MCF 10A (cell line): ENCODE measurements around the gene AFAP1L1. TPM values are rescaled to one million over a fixed set of nuclear protein-coding genes. Genes with fewer than 3 reads are reported as not detected.

Experiments
- BruUV-seq: library from RNA; stranded (reverse); fragments of 400-500 nt; replicated peaks from 2 replicates; lab custom pipeline; 2021; lab: Mats Ljungman, UMichigan
- CTCF ChIA-PET: fragments of 300-600 bp; sonication (Branson Sonifier 250); formaldehyde crosslinking; extraction: SDS; loops from one replicate; lab custom pipeline; 2021; ENCODE audit warnings: antibody characterized with exemption, inconsistent platforms; lab: Yijun Ruan, JAX
- POLR2A ChIA-PET: fragments of 300-600, 350-650 bp; sonication (Branson Sonifier 250); formaldehyde crosslinking; extraction: SDS; loops from one replicate; lab custom pipeline; 2020; ENCODE audit warnings: antibody characterized with exemption, inconsistent platforms; lab: Yijun Ruan, JAX
- DNase-seq: peaks from one replicate; pipeline ENCODE4 v3.0.0-alpha.2; 2018; ENCODE audit not compliant: unreplicated experiment
- H3K27ac Mint-ChIP-seq: one replicate; pipeline ENCODE4 v1.8.0; 2022; ENCODE audit warnings: mild to moderate bottlenecking, low read depth, mixed read lengths; ENCODE audit not compliant: unreplicated experiment
- H3K27me3 Mint-ChIP-seq: one replicate; pipeline ENCODE4 v1.8.0; 2022; ENCODE audit warnings: mixed read lengths; ENCODE audit not compliant: insufficient read depth, unreplicated experiment
- H3K36me3 Mint-ChIP-seq: one replicate; pipeline ENCODE4 v1.8.0; 2022; ENCODE audit warnings: mild to moderate bottlenecking, moderate library complexity, mixed read lengths; ENCODE audit not compliant: insufficient read depth, unreplicated experiment
- H3K4me1 Mint-ChIP-seq: one replicate; pipeline ENCODE4 v1.8.0; 2022; ENCODE audit warnings: mixed read lengths; ENCODE audit not compliant: insufficient read depth, unreplicated experiment
- H3K4me3 Mint-ChIP-seq: one replicate; pipeline ENCODE4 v1.8.0; 2022; ENCODE audit warnings: mild to moderate bottlenecking, moderate library complexity, mixed read lengths; ENCODE audit not compliant: unreplicated experiment
- H3K9me3 Mint-ChIP-seq: one replicate; pipeline ENCODE4 v1.8.0; 2022; ENCODE audit warnings: mixed read lengths; ENCODE audit not compliant: unreplicated experiment
- CTCF ChIP-seq: fragments of 200-600 bp; IDR thresholded peaks from one replicate; pipeline ENCODE4 v1.8.0; 2022; ENCODE audit warnings: antibody characterized with exemption, mild to moderate bottlenecking; ENCODE audit not compliant: unreplicated experiment
- intact Hi-C: fragments of 100-400 bp; cut with micrococcal nuclease; formaldehyde crosslinking; loops from 2 replicates; pipeline ENCODE4 v1.14.1; 2022
- total RNA-seq: library from RNA; stranded (reverse); gene quantifications from 2 replicates; pipeline ENCODE4 v1.2.3, GENCODE V29; 2022

AFAP1L1 gene
- total RNA-seq, 1 experiment from 2014 or later, result 4.8 TPM

GRCh38 chr5:149257889-149258705 is 13.6 kb upstream of the AFAP1L1 start:
- no TSS peak for BruUV-seq
- peaks cover 65% of the 10 kb centered on the region for H3K36me3 Mint-ChIP-seq
- H3K27me3 Mint-ChIP-seq, result no peaks in the 10 kb centered on the region
- CTCF ChIA-PET, result interaction anchor here (0.6 to 2.0 kb wide), 10 partner anchors 10 to 525 kb away, joined by 3 to 8 read pairs (median 4); no protein-coding TSS in a partner anchor
- H3K9me3 Mint-ChIP-seq, result no peaks in the 10 kb centered on the region
- H3K27ac Mint-ChIP-seq, result no peak overlapping the region
- POLR2A ChIA-PET, result interaction anchor here (0.8 to 1.6 kb wide), 3 partner anchors 29 to 128 kb away, joined by 3 to 6 read pairs (median 3); no protein-coding TSS in a partner anchor
- intact Hi-C loops, result no loop called here
- peaks cover 35% of the 10 kb centered on the region for H3K4me1 Mint-ChIP-seq
- no peak for TF ChIP-seq CTCF
- no peak overlapping the region for H3K4me3 Mint-ChIP-seq
- DNase-seq, result no peak

- ChIA-PET POLR2A (interaction anchor here (0.6 to 1.1 kb wide), 4 partner anchors 57 to 147 kb away, joined by 3 to 4 read pairs (median 4); no protein-coding TSS in a partner anchor), CTCF (interaction anchor here (0.8 to 1.7 kb wide), 3 partner anchors 8 to 36 kb away, joined by 3 to 5 read pairs (median 4); no protein-coding TSS in a partner anchor)
- TF ChIP-seq CTCF, result no peak
- Mint-ChIP-seq H3K4me1 (peaks cover 23% of the 10 kb centered on the region), H3K27ac (no peak overlapping the region), H3K27me3 (no peaks in the 10 kb centered on the region), H3K36me3 (peaks cover 40% of the 10 kb centered on the region), H3K4me3 (no peak overlapping the region), H3K9me3 (no peaks in the 10 kb centered on the region)
- no TSS peak for BruUV-seq
- intact Hi-C loops, result loop anchor here (10.0 kb wide), 1 partner anchor 256 kb away; no protein-coding TSS in a partner anchor
- peak; percentile 71 for DNase-seq
Observed at GRCh38 chr5:149260761-149261160, 10.9 kb upstream of the AFAP1L1 start.

- DNase-seq, result no peak
- BruUV-seq, result no TSS peak
- intact Hi-C loops, result loop anchor here (10.0 kb wide), 1 partner anchor 256 kb away; no protein-coding TSS in a partner anchor
- Mint-ChIP-seq H3K27me3 (no peaks in the 10 kb centered on the region), H3K9me3 (no peaks in the 10 kb centered on the region), H3K27ac (no peak overlapping the region), H3K4me1 (peaks cover 23% of the 10 kb centered on the region), H3K36me3 (peaks cover 35% of the 10 kb centered on the region), H3K4me3 (no peak overlapping the region)
- no peak for TF ChIP-seq CTCF
- POLR2A ChIA-PET, result interaction anchor here (0.9 to 1.1 kb wide), 2 partner anchors 118 to 136 kb away, joined by 3 to 4 read pairs; no protein-coding TSS in a partner anchor
- CTCF ChIA-PET, result interaction anchor here (0.6 to 1.5 kb wide), 5 partner anchors 10 to 218 kb away, joined by 3 to 8 read pairs (median 3); no protein-coding TSS in a partner anchor
Observed at GRCh38 chr5:149261246-149261645, 10.4 kb upstream of the AFAP1L1 start.

GRCh38 chr5:149262315-149262714 is 9.3 kb upstream of the AFAP1L1 start:
- ChIA-PET CTCF (interaction anchor here (0.8 to 5.1 kb wide), 7 partner anchors 26 to 227 kb away, joined by 4 to 37 read pairs (median 8); partner anchors contain the start of gene ABLIM3), POLR2A (no interaction called here)
- H3K36me3 Mint-ChIP-seq, result peaks cover 26% of the 10 kb centered on the region
- H3K9me3 Mint-ChIP-seq, result no peaks in the 10 kb centered on the region
- H3K4me3 Mint-ChIP-seq, result no peak overlapping the region
- no peak for TF ChIP-seq CTCF
- H3K4me1 Mint-ChIP-seq, result peaks cover 23% of the 10 kb centered on the region
- TSS peak; percentile 1 for BruUV-seq
- DNase-seq, result peak; percentile 37
- no peaks in the 10 kb centered on the region for H3K27me3 Mint-ChIP-seq
- no peak overlapping the region for H3K27ac Mint-ChIP-seq
- intact Hi-C loops, result loop anchor here (10.0 kb wide), 1 partner anchor 258 kb away; no protein-coding TSS in a partner anchor
